ENCODE data around the gene ADD3.
A peak's percentile ranks its signal among the peaks of the same experiment; 100 is the strongest.

ADD3 gene

GRCh38 chr10:109998513-109998912, 9.3 kb upstream of the ADD3 start:
- no peak for DNase-seq (ENCODE audit: low read depth in 1 of 2, low spot score in 1 of 2)

GRCh38 chr10:110002801-110003523, 4.8 kb upstream of the ADD3 start:
- DNase-seq (ENCODE audit: low read depth in 1 of 2, low spot score in 1 of 2), result no peak

- no peak for DNase-seq (ENCODE audit: low read depth in 1 of 2, low spot score in 1 of 2)
Observed at GRCh38 chr10:110003524-110003885, 4.3 kb upstream of the ADD3 start.

GRCh38 chr10:110005719-110006118, 2.1 kb upstream of the ADD3 start:
- no peak for DNase-seq (ENCODE audit: low read depth in 1 of 2, low spot score in 1 of 2)

GRCh38 chr10:110006358-110007160, 1.2 kb upstream of the ADD3 start:
- no peak for DNase-seq (ENCODE audit: low read depth in 1 of 2, low spot score in 1 of 2)

GRCh38 chr10:110007161-110007700, 553 bp upstream of the ADD3 start:
- peak; percentile 2 to 54 for DNase-seq (ENCODE audit: low read depth in 1 of 2, low spot score in 1 of 2)

GRCh38 chr10:110008518-110009339, 945 bp downstream of the ADD3 start:
- peak in 1 of 2 donors; percentile 6 for DNase-seq (ENCODE audit: low read depth in 1 of 2, low spot score in 1 of 2)

GRCh38 chr10:110009736-110010475, 2.1 kb downstream of the ADD3 start:
- peak in 1 of 2 donors; percentile 13 for DNase-seq (ENCODE audit: low read depth in 1 of 2, low spot score in 1 of 2)

GRCh38 chr10:110010486-110011378, 2.9 kb downstream of the ADD3 start:
- no peak for DNase-seq (ENCODE audit: low read depth in 1 of 2, low spot score in 1 of 2)

- no peak for DNase-seq (ENCODE audit: low read depth in 1 of 2, low spot score in 1 of 2)
Observed at GRCh38 chr10:110011681-110012080, 3.9 kb downstream of the ADD3 start.

- DNase-seq (ENCODE audit: low read depth in 1 of 2, low spot score in 1 of 2), result no peak
Observed at GRCh38 chr10:110013630-110014293, 6.0 kb downstream of the ADD3 start.

- DNase-seq (ENCODE audit: low read depth in 1 of 2, low spot score in 1 of 2), result no peak
Observed at GRCh38 chr10:110016039-110016438, 8.3 kb downstream of the ADD3 start.

GRCh38 chr10:110017052-110017451, 9.3 kb downstream of the ADD3 start:
- no peak for DNase-seq (ENCODE audit: low read depth in 1 of 2, low spot score in 1 of 2)

- no peak for DNase-seq (ENCODE audit: low read depth in 1 of 2, low spot score in 1 of 2)
Observed at GRCh38 chr10:110017907-110018306, 10.1 kb downstream of the ADD3 start.

GRCh38 chr10:110020265-110020664, 12.5 kb downstream of the ADD3 start:
- no peak for DNase-seq (ENCODE audit: low read depth in 1 of 2, low spot score in 1 of 2)

- DNase-seq (ENCODE audit: low read depth in 1 of 2, low spot score in 1 of 2), result no peak
Observed at GRCh38 chr10:110022716-110023504, 15.1 kb downstream of the ADD3 start.

GRCh38 chr10:110023785-110024465, 16.1 kb downstream of the ADD3 start:
- DNase-seq (ENCODE audit: low read depth in 1 of 2, low spot score in 1 of 2), result no peak

GRCh38 chr10:110029450-110029849, 21.7 kb downstream of the ADD3 start:
- DNase-seq (ENCODE audit: low read depth in 1 of 2, low spot score in 1 of 2), result no peak
